Thoracic aorta (tissue), 2 donors: ENCODE results near the gene SOX5. TPM values are rescaled to one million over a fixed set of nuclear protein-coding genes. Genes with fewer than 3 reads are reported as not detected.

Experiments used
- ATAC-seq: fragments of 150-250 bp; one replicate; pipeline ENCODE4 v1.8.0; 2017; ENCODE audit warnings: low read depth; ENCODE audit not compliant: insufficient number of reproducible peaks, low FRiP score
- DNase-seq: peaks from one replicate; pipeline ENCODE4 v3.0.0-alpha.2; 2020; ENCODE audit warnings: low spot score
- H3K27ac ChIP-seq, 2 donors: fragments of 200-600 bp; sonication (generic); 1 replicate in 1 of 2; 2 replicates in 1 of 2; pipeline ENCODE4 v1.5.1; 2016; ENCODE audit warnings: mild to moderate bottlenecking in 2 of 2, moderate library complexity in 2 of 2
- H3K27me3 ChIP-seq: fragments of 200-600 bp; sonication (generic); replicated peaks from 2 replicates; pipeline ENCODE4 v1.6.0; 2016; ENCODE audit warnings: mild to moderate bottlenecking; ENCODE audit not compliant: insufficient read depth
- H3K36me3 ChIP-seq: fragments of 200-600 bp; sonication (generic); one replicate; pipeline ENCODE4 v1.5.1; 2016
- H3K4me1 ChIP-seq, 2 donors: fragments of 200-600 bp; sonication (generic); 1 replicate in 1 of 2; 2 replicates in 1 of 2; pipeline versions ENCODE4 v1.5.1 to v1.6.0; 2016; ENCODE audit warnings: low read depth in 2 of 2, mild to moderate bottlenecking in 1 of 2; ENCODE audit not compliant: control insufficient read depth in 1 of 2
- H3K4me3 ChIP-seq: fragments of 200-600 bp; sonication (generic); 2 replicates; pipeline ENCODE4 v1.5.1; 2016; ENCODE audit warnings: mild to moderate bottlenecking
- H3K9me3 ChIP-seq: fragments of 200-600 bp; sonication (generic); 2 replicates; pipeline ENCODE4 v1.5.1; 2016
- CTCF ChIP-seq: fragments of 200-600 bp; sonication (generic); IDR thresholded peaks from one replicate; pipeline ENCODE4 v1.5.1; 2019; ENCODE audit warnings: antibody characterized with exemption
- total RNA-seq, 2 donors: library from RNA; depleted of rRNA; stranded (reverse); fragments of >200 nt; gene quantifications; one replicate each; pipeline versions ENCODE4 v1.1.0 to v1.2.3, GENCODE V29; 2016

SOX5 gene
- total RNA-seq, 2 donors from 2014 or later: 36.8 to 37.0 TPM

- H3K9me3 ChIP-seq: no peaks in the 10 kb centered on the region
These were observed 407.3 kb downstream of the SOX5 start for GRCh38 chr12:23542187-23542586.

GRCh38 chr12:23540572-23540971 lies 408.9 kb downstream of the SOX5 start:
- ATAC-seq (no peak), DNase-seq (no peak)
- H3K9me3 ChIP-seq: no peaks in the 10 kb centered on the region
- no peak overlapping the region for H3K27ac ChIP-seq
- H3K4me1 ChIP-seq: peaks cover 0 to 5% of the 10 kb centered on the region in 2 donors
- no peak for TF ChIP-seq CTCF
- H3K4me3 ChIP-seq: no peak overlapping the region
- H3K27me3 ChIP-seq: no peaks in the 10 kb centered on the region
- no peaks in the 10 kb centered on the region for H3K36me3 ChIP-seq

More at GRCh38 chr12:23542187-23542586, 407.3 kb downstream of the SOX5 start:
- ATAC-seq (no peak), DNase-seq (no peak)
- Histone ChIP-seq H3K4me3 (no peak overlapping the region), H3K36me3 (no peaks in the 10 kb centered on the region), H3K4me1 (peaks cover 4 to 17% of the 10 kb centered on the region in 2 donors), H3K27ac (no peak overlapping the region), H3K27me3 (no peaks in the 10 kb centered on the region)
- no peak for TF ChIP-seq CTCF

GRCh38 chr12:23536293-23536692 lies 413.2 kb downstream of the SOX5 start:
- no peak for TF ChIP-seq CTCF
- no peaks in the 10 kb centered on the region for H3K27me3 ChIP-seq
- DNase-seq: no peak
- no peak overlapping the region for H3K27ac ChIP-seq
- no peaks in the 10 kb centered on the region for H3K36me3 ChIP-seq
- ATAC-seq: no peak
- no peaks in the 10 kb centered on the region for H3K4me1 ChIP-seq
- H3K4me3 ChIP-seq: no peak overlapping the region
- H3K9me3 ChIP-seq: no peaks in the 10 kb centered on the region

GRCh38 chr12:23535441-23535840 lies 414.0 kb downstream of the SOX5 start:
- H3K9me3 ChIP-seq: no peaks in the 10 kb centered on the region
- H3K36me3 ChIP-seq: no peaks in the 10 kb centered on the region
- DNase-seq (no peak), ATAC-seq (no peak)
- no peak overlapping the region for H3K27ac ChIP-seq
- peaks cover 0 to 2% of the 10 kb centered on the region in 2 donors for H3K4me1 ChIP-seq
- TF ChIP-seq CTCF: no peak
- H3K27me3 ChIP-seq: no peaks in the 10 kb centered on the region
- H3K4me3 ChIP-seq: no peak overlapping the region

- no peaks in the 10 kb centered on the region for H3K27me3 ChIP-seq
- ATAC-seq: no peak
- H3K9me3 ChIP-seq: no peaks in the 10 kb centered on the region
- peaks cover 0 to 5% of the 10 kb centered on the region in 2 donors for H3K4me1 ChIP-seq
- H3K4me3 ChIP-seq: no peak overlapping the region
- H3K27ac ChIP-seq: no peak overlapping the region
- TF ChIP-seq CTCF: no peak
- no peak for DNase-seq
- no peaks in the 10 kb centered on the region for H3K36me3 ChIP-seq
These were observed 415.3 kb downstream of the SOX5 start for GRCh38 chr12:23534196-23534595.
